B cell (primary cell): ENCODE results near the gene IFNW1. TPM values are rescaled to one million over a fixed set of nuclear protein-coding genes. Genes with fewer than 3 reads are reported as not detected.
"Not testable (repeated sequence)": the region's sequence is repeated elsewhere in the genome, so short reads cannot be mapped to it uniquely, and the experiment has no call there.

Experiments
- ATAC-seq: fragments of 200-7000 bp; cut with Tn5 transposase; one replicate; pipeline ENCODE4 v1.10.0; 2021; ENCODE audit warnings: low read depth, mild to moderate bottlenecking, moderate number of reproducible peaks, moderate library complexity
- CTCF ChIA-PET: fragments of 350-600 bp; sonication (Branson Sonifier 250); formaldehyde crosslinking; loops from one replicate; lab custom pipeline; 2021; ENCODE audit warnings: antibody characterized with exemption, inconsistent platforms; lab: Charles Lee
- POLR2A ChIA-PET: fragments of 350-600 bp; sonication (Branson Sonifier 250); formaldehyde crosslinking; loops from one replicate; lab custom pipeline; 2021; ENCODE audit warnings: antibody characterized with exemption; lab: Charles Lee
- DNase-seq: peaks from one replicate; pipeline ENCODE4 v3.0.0; 2013
- H2AFZ ChIP-seq: 2 replicates; pipeline ENCODE4 v1.6.1; 2012; ENCODE audit warnings: mild to moderate bottlenecking, low read depth, low read length; ENCODE audit not compliant: insufficient read depth, poor library complexity, severe bottlenecking
- H3K27ac ChIP-seq, 2 donors: 1 replicate in 1 of 2; 2 replicates in 1 of 2; pipeline ENCODE4 v1.5.1; 2012 to 2013; ENCODE audit warnings: low read length in 2 of 2, mild to moderate bottlenecking in 2 of 2, moderate library complexity in 1 of 2
- H3K27me3 ChIP-seq, 4 experiments: fragments of 200-600 bp in 1 of 4; sonication (generic) in 1 of 4; replicated peaks in 1 of 4; 1 replicate in 2 of 4; 2 replicates in 2 of 4; pipeline versions ENCODE4 v1.6.1 to v1.7.0; 2013 to 2016; ENCODE audit warnings: low read length in 3 of 4, mild to moderate bottlenecking in 2 of 4, mixed read lengths in 1 of 4, moderate library complexity in 1 of 4; ENCODE audit not compliant: insufficient read depth in 4 of 4, control insufficient read depth in 3 of 4; ENCODE audit errors: control extremely low read depth in 1 of 4
- H3K36me3 ChIP-seq, 2 experiments: replicated peaks in 1 of 2; 1 replicate in 1 of 2; 2 replicates in 1 of 2; pipeline versions ENCODE4 v1.6.1 to v1.7.1; 2013; ENCODE audit warnings: low read length in 1 of 2; ENCODE audit not compliant: insufficient read depth in 2 of 2, control insufficient read depth in 1 of 2; ENCODE audit errors: control extremely low read depth in 1 of 2, extremely low read depth in 1 of 2
- H3K4me1 ChIP-seq, 2 donors: fragments of 200-600 bp in 1 of 2; sonication (generic) in 1 of 2; 1 replicate in 1 of 2; 2 replicates in 1 of 2; pipeline versions ENCODE4 v1.5.1 to v1.6.1; 2013 to 2017; ENCODE audit warnings: low read length in 2 of 2; ENCODE audit not compliant: control insufficient read depth in 2 of 2, insufficient read depth in 2 of 2
- H3K4me2 ChIP-seq: replicated peaks from 2 replicates; pipeline ENCODE3; 2012; ENCODE audit warnings: mild to moderate bottlenecking, low read depth, low read length; ENCODE audit not compliant: poor library complexity, severe bottlenecking
- H3K4me3 ChIP-seq, 5 experiments: fragments of 200-600 bp in 1 of 5; sonication (generic) in 1 of 5; 1 replicate in 3 of 5; 2 replicates in 2 of 5; pipeline versions ENCODE4 v1.5.1 to v1.7.0; 2011 to 2016; ENCODE audit warnings: low read length in 4 of 5, mild to moderate bottlenecking in 4 of 5, low read depth in 2 of 5, control low read depth in 1 of 5, moderate library complexity in 1 of 5; ENCODE audit not compliant: insufficient read depth in 1 of 5; ENCODE audit errors: control extremely low read depth in 1 of 5, extremely low read depth in 1 of 5
- H3K79me2 ChIP-seq: fragments of 200-600 bp; sonication (generic); one replicate; pipeline ENCODE4 v1.6.0; 2016; ENCODE audit warnings: low read length; ENCODE audit not compliant: control insufficient read depth, insufficient read depth
- H3K9ac ChIP-seq: fragments of 200-600 bp; sonication (generic); 2 replicates; pipeline ENCODE4 v1.6.1; 2017; ENCODE audit warnings: mild to moderate bottlenecking, low read length, moderate library complexity
- H3K9me3 ChIP-seq, 3 donors: one replicate each; pipeline versions ENCODE4 v1.6.1 to v1.7.1; 2013; ENCODE audit warnings: low read length in 2 of 3; ENCODE audit not compliant: control insufficient read depth in 2 of 3, insufficient read depth in 1 of 3; ENCODE audit errors: control extremely low read depth in 1 of 3
- H4K20me1 ChIP-seq: 2 replicates; pipeline ENCODE4 v1.6.0; 2012; ENCODE audit warnings: mild to moderate bottlenecking, low read length; ENCODE audit not compliant: insufficient read depth, control insufficient read depth, poor library complexity, severe bottlenecking
- H3K27ac Mint-ChIP-seq: one replicate; pipeline ENCODE4 v1.8.0; 2021; ENCODE audit warnings: mixed read lengths
- H3K27me3 Mint-ChIP-seq: one replicate; pipeline ENCODE4 v1.8.0; 2021; ENCODE audit warnings: mixed read lengths
- H3K4me1 Mint-ChIP-seq: one replicate; pipeline ENCODE4 v1.8.0; 2021; ENCODE audit warnings: mixed read lengths
- H3K4me3 Mint-ChIP-seq: one replicate; pipeline ENCODE4 v1.8.0; 2021; ENCODE audit warnings: mixed read lengths
- H3K9me3 Mint-ChIP-seq: one replicate; pipeline ENCODE4 v1.8.0; 2022; ENCODE audit warnings: mixed read lengths; ENCODE audit not compliant: insufficient read depth
- EZH2 ChIP-seq: IDR thresholded peaks from 2 replicates; pipeline ENCODE4 v1.6.1; 2012; ENCODE audit warnings: borderline replicate concordance, low read depth, mild to moderate bottlenecking, moderate library complexity, low read length; ENCODE audit not compliant: insufficient read depth, poor library complexity, severe bottlenecking
- WGBS: methylation state at CpG from one replicate; pipeline ENCODE4 v1.1.5; 2013; ENCODE audit warnings: missing lambda C conversion rate; ENCODE audit not compliant: insufficient coverage; 5-methylcytosine and 5-hydroxymethylcytosine counted together
- intact Hi-C: fragments of 100-400 bp; cut with micrococcal nuclease; formaldehyde crosslinking; loops from one replicate; pipeline ENCODE4 v1.10.0; 2022
- polyA plus RNA-seq: library from polyadenylated mRNA; depleted of rRNA; stranded (reverse); fragments of >200 nt; gene quantifications from 2 replicates; pipeline ENCODE4 v1.2.3, GENCODE V29; 2012
- total RNA-seq, 2 donors: library from RNA; stranded (reverse); fragments of 120-200 nt in 1 of 2; gene quantifications; 1 replicate in 1 of 2; 2 replicates in 1 of 2; pipeline versions ENCODE4 v1.2.3 to v1.2.4, GENCODE V29; 2013 to 2022
- TF ChIP-seq, protein P1 (sequence below): fragments of 200-600 bp; IDR thresholded peaks from one replicate; pipeline ENCODE4 v1.8.0; 2022; ENCODE audit warnings: antibody characterized with exemption, mild to moderate bottlenecking

Gene IFNW1
- total and polyA plus RNA-seq, 2 donors (not counting 1 experiment from before 2014, with no cell fraction given), result not detected

- intact Hi-C loops, result loop anchor here (1.0 kb wide), 1 partner anchor 606 kb away; no protein-coding TSS in a partner anchor
- POLR2A ChIA-PET, H3K36me3 ChIP-seq, H4K20me1 ChIP-seq, H3K27ac Mint-ChIP-seq, H3K9me3 Mint-ChIP-seq, H3K9ac ChIP-seq, H3K27me3 ChIP-seq, H3K27ac ChIP-seq, H3K4me3 Mint-ChIP-seq, H3K79me2 ChIP-seq, H3K4me3 ChIP-seq, H3K4me1 ChIP-seq, H3K4me1 Mint-ChIP-seq, H3K9me3 ChIP-seq, H3K4me2 ChIP-seq: not testable (repeated sequence)
- WGBS, result no CpG with 5 or more reads among the region's 4 CpGs
- CTCF ChIA-PET, result interaction anchor here (0.7 to 1.8 kb wide), 10 partner anchors 9 to 849 kb away, joined by 3 to 9 read pairs (median 4); partner anchors contain the start of gene IFNA7
- DNase-seq (peak; percentile 32), ATAC-seq (peak; percentile 70)
- peak overlapping the region; percentile 60 for H2AFZ ChIP-seq
- H3K27me3 Mint-ChIP-seq, result peaks cover 11% of the 10 kb centered on the region
- TF ChIP-seq, protein P1, sequence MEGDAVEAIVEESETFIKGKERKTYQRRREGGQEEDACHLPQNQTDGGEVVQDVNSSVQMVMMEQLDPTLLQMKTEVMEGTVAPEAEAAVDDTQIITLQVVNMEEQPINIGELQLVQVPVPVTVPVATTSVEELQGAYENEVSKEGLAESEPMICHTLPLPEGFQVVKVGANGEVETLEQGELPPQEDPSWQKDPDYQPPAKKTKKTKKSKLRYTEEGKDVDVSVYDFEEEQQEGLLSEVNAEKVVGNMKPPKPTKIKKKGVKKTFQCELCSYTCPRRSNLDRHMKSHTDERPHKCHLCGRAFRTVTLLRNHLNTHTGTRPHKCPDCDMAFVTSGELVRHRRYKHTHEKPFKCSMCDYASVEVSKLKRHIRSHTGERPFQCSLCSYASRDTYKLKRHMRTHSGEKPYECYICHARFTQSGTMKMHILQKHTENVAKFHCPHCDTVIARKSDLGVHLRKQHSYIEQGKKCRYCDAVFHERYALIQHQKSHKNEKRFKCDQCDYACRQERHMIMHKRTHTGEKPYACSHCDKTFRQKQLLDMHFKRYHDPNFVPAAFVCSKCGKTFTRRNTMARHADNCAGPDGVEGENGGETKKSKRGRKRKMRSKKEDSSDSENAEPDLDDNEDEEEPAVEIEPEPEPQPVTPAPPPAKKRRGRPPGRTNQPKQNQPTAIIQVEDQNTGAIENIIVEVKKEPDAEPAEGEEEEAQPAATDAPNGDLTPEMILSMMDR, result peak; percentile 51
Measured at GRCh38 chr9:21182810-21183736, 41.4 kb upstream of the IFNW1 start.

- no peaks in the 10 kb centered on the region for H3K9me3 ChIP-seq
- Mint-ChIP-seq H3K27me3 (peaks cover 12% of the 10 kb centered on the region), H3K4me3 (no peak overlapping the region), H3K27ac (no peak overlapping the region), H3K9me3 (no peaks in the 10 kb centered on the region), H3K4me1 (no peaks in the 10 kb centered on the region)
- TF ChIP-seq, protein P1, result no peak
- no peak for TF ChIP-seq EZH2
- ChIA-PET CTCF (interaction anchor here (1.4 kb wide), 1 partner anchor 8 kb away, joined by 3 read pairs; no protein-coding TSS in a partner anchor), POLR2A (no interaction called here)
- H3K4me2 ChIP-seq, result no peak overlapping the region
- ATAC-seq (no peak), DNase-seq (no peak)
- H3K9ac ChIP-seq, result no peak overlapping the region
- no peak overlapping the region for H3K27ac ChIP-seq
- H3K79me2 ChIP-seq, result no peaks in the 10 kb centered on the region
- no CpG with 5 or more reads among the region's 2 CpGs for WGBS
- no peaks in the 10 kb centered on the region for H3K4me1 ChIP-seq
- intact Hi-C loops, result no loop called here
- H4K20me1 ChIP-seq, result no peaks in the 10 kb centered on the region
- no peaks in the 10 kb centered on the region for H3K36me3 ChIP-seq
- no peak overlapping the region for H2AFZ ChIP-seq
- no peak overlapping the region for H3K4me3 ChIP-seq
- no peaks in the 10 kb centered on the region for H3K27me3 ChIP-seq
Measured at GRCh38 chr9:21174671-21175070, 33.0 kb upstream of the IFNW1 start.
